GM23338 (cell line): ENCODE results near the gene SFXN5. TPM values are rescaled to one million over a fixed set of nuclear protein-coding genes. Genes with fewer than 3 reads are reported as not detected.

Experiments
- ATAC-seq: fragments of 200-7000 bp; cut with Tn5 transposase; 3 replicates; pipeline ENCODE4 v1.9.1; 2020
- DNase-seq: peaks from one replicate; pipeline ENCODE4 v3.0.0-alpha.2; 2015; ENCODE audit warnings: low spot score
- H2AFZ ChIP-seq: fragments of 200-600 bp; sonication (generic); 2 replicates; pipeline ENCODE4 v1.8.0; 2016; ENCODE audit warnings: antibody characterized with exemption, mild to moderate bottlenecking, moderate library complexity
- H3F3A ChIP-seq: fragments of 200-600 bp; sonication (generic); replicated peaks from 2 replicates; pipeline ENCODE4 v1.8.0; 2017; ENCODE audit warnings: antibody characterized with exemption, mixed run types, low read depth
- H3K27ac ChIP-seq: fragments of 200-600 bp; sonication (generic); 2 replicates; pipeline ENCODE4 v1.6.1; 2016; ENCODE audit warnings: low read depth
- H3K27me3 ChIP-seq: fragments of 200-600 bp; sonication (generic); 2 replicates; pipeline ENCODE4 v1.8.0; 2016; ENCODE audit warnings: mild to moderate bottlenecking, mixed run types, moderate library complexity; ENCODE audit not compliant: insufficient read depth
- H3K36me3 ChIP-seq: fragments of 200-600 bp; sonication (generic); 2 replicates; pipeline ENCODE4 v1.8.0; 2016; ENCODE audit warnings: mild to moderate bottlenecking; ENCODE audit not compliant: insufficient read depth
- H3K4me1 ChIP-seq: fragments of 200-600 bp; sonication (generic); 2 replicates; pipeline ENCODE4 v1.8.0; 2016; ENCODE audit warnings: mild to moderate bottlenecking, moderate library complexity; ENCODE audit not compliant: insufficient read depth
- H3K4me2 ChIP-seq: fragments of 200-600 bp; sonication (generic); 2 replicates; pipeline ENCODE4 v1.7.1; 2017; ENCODE audit warnings: mixed run types
- H3K4me3 ChIP-seq: fragments of 200-600 bp; sonication (generic); 2 replicates; pipeline ENCODE4 v1.6.1; 2016; ENCODE audit warnings: mixed run types
- H3K79me2 ChIP-seq: fragments of 200-600 bp; sonication (generic); replicated peaks from 2 replicates; pipeline ENCODE4 v1.8.0; 2017; ENCODE audit warnings: mild to moderate bottlenecking; ENCODE audit not compliant: insufficient read depth
- H3K9me2 ChIP-seq: fragments of 200-600 bp; sonication (generic); 2 replicates; pipeline ENCODE4 v1.8.0; 2017; ENCODE audit not compliant: insufficient read depth
- H4K20me1 ChIP-seq: fragments of 200-600 bp; sonication (generic); replicated peaks from 2 replicates; pipeline ENCODE4 v1.8.0; 2017; ENCODE audit warnings: mild to moderate bottlenecking; ENCODE audit not compliant: insufficient read depth
- H3K27ac Mint-ChIP-seq: 2 replicates; pipeline ENCODE4 v1.8.0; 2020; ENCODE audit warnings: inconsistent platforms, mild to moderate bottlenecking, moderate library complexity, mixed read lengths
- H3K27me3 Mint-ChIP-seq: 3 replicates; pipeline ENCODE4 v1.8.0; 2022; ENCODE audit warnings: low read depth, mild to moderate bottlenecking, moderate library complexity, mixed read lengths, inconsistent platforms; ENCODE audit not compliant: insufficient read depth, poor library complexity
- H3K36me3 Mint-ChIP-seq: 3 replicates; pipeline ENCODE4 v1.8.0; 2021; ENCODE audit warnings: low read depth, mild to moderate bottlenecking, inconsistent platforms, moderate library complexity, mixed read lengths
- H3K4me1 Mint-ChIP-seq: 3 replicates; pipeline ENCODE4 v1.8.0; 2020; ENCODE audit warnings: mild to moderate bottlenecking, inconsistent platforms, mixed read lengths
- H3K4me3 Mint-ChIP-seq: 3 replicates; pipeline ENCODE4 v1.8.0; 2021; ENCODE audit warnings: moderate library complexity, mild to moderate bottlenecking, inconsistent platforms, mixed read lengths
- H3K9me3 Mint-ChIP-seq: 3 replicates; pipeline ENCODE4 v1.8.0; 2020; ENCODE audit warnings: moderate library complexity, mild to moderate bottlenecking, inconsistent platforms, mixed read lengths
- CREB1 ChIP-seq: fragments of 250-450 bp; sonication (Bioruptor Pico); IDR thresholded peaks from 2 replicates; pipeline ENCODE4 v1.5.0; 2020; ENCODE audit warnings: low read depth, mild to moderate bottlenecking, moderate library complexity
- EZH2 ChIP-seq: fragments of 200-600 bp; sonication (generic); IDR thresholded peaks from one replicate; pipeline ENCODE4 v1.8.0; 2017; ENCODE audit warnings: antibody characterized with exemption, mild to moderate bottlenecking, low read depth; ENCODE audit not compliant: unreplicated experiment
- EZH2phosphoT487 ChIP-seq: fragments of 200-600 bp; sonication (generic); IDR thresholded peaks from one replicate; pipeline ENCODE4 v1.8.1; 2018; ENCODE audit warnings: antibody characterized with exemption; ENCODE audit not compliant: unreplicated experiment
- JUNB ChIP-seq: IDR thresholded peaks from one replicate; pipeline ENCODE4 v1.6.1; 2016; ENCODE audit warnings: antibody characterized with exemption; ENCODE audit not compliant: unreplicated experiment
- NANOG ChIP-seq: IDR thresholded peaks from 2 replicates; pipeline ENCODE4 v1.6.1; 2016; ENCODE audit warnings: antibody characterized with exemption, borderline replicate concordance
- POLR2AphosphoS5 ChIP-seq: IDR thresholded peaks from 2 replicates; pipeline ENCODE4 v1.6.1; 2016; ENCODE audit warnings: antibody characterized with exemption, low read depth
- STAT1 ChIP-seq: IDR thresholded peaks from one replicate; pipeline ENCODE4 v1.6.1; 2016; ENCODE audit warnings: antibody characterized with exemption; ENCODE audit not compliant: unreplicated experiment
- ZNF114 ChIP-seq: fragments of 250-450 bp; sonication (Bioruptor Pico); IDR thresholded peaks from 2 replicates; pipeline ENCODE4 v1.5.0; 2020; ENCODE audit warnings: mild to moderate bottlenecking, moderate library complexity
- ZNF331 ChIP-seq: fragments of 250-450 bp; sonication (Bioruptor Pico); IDR thresholded peaks from 2 replicates; pipeline ENCODE4 v1.5.0; 2020; ENCODE audit warnings: low read depth, mild to moderate bottlenecking, moderate library complexity
- polyA plus RNA-seq: library from polyadenylated mRNA; unstranded; fragments of >200 nt; fragmentation: Nextera tagmentation; extraction: Ambion mirVana; gene quantifications from 2 replicates; pipeline ENCODE4 v1.2.1, GENCODE V29; 2016
- total RNA-seq: library from RNA; depleted of rRNA; stranded (reverse); fragments of >200 nt; shearing (Covaris generic); gene quantifications from 2 replicates; pipeline ENCODE4 v1.2.3, GENCODE V29; 2014
- TF ChIP-seq, protein P1 (sequence below): IDR thresholded peaks from one replicate; pipeline ENCODE4 v1.6.1; 2018; ENCODE audit warnings: antibody characterized with exemption; ENCODE audit not compliant: unreplicated experiment
- TF ChIP-seq, protein P2 (sequence below), 2 experiments: fragments of 200-600 bp in 1 of 2; sonication (generic) in 1 of 2; conservative IDR thresholded peaks; 2 replicates each; pipeline versions ENCODE4 v1.5.1 to v1.6.1; 2016 to 2017; ENCODE audit warnings: antibody characterized with exemption in 2 of 2, low read depth in 2 of 2, mild to moderate bottlenecking in 2 of 2, moderate library complexity in 1 of 2
- TF ChIP-seq, protein P3 (sequence below): fragments of 250-450 bp; sonication (Bioruptor Pico); IDR thresholded peaks from 2 replicates; pipeline ENCODE4 v1.5.0; 2020; ENCODE audit warnings: mild to moderate bottlenecking, moderate library complexity
- TF ChIP-seq, protein P4 (sequence below): IDR thresholded peaks from 2 replicates; pipeline ENCODE4 v1.6.1; 2016; ENCODE audit warnings: antibody characterized with exemption

The SFXN5 gene
- total and polyA plus RNA-seq, 2 experiments from 2014 or later: 23.6 to 25.8 TPM

DNA sequence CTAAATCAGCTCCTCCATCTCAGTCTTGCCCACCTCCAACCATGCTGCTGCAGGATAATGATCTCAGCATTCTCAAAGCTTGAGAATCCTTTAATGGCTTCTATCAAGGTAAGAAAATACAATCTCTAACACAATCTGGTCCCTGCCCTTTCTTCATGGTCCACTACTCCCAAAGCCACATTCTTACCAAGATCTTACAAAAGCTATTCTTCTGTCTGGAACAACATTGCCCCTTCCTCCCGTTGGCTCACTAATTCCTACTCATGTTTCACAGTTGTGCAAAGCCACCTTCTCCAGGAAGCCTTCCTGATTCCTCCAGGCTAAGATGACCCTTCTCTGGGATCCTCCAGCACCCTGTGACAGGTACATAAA, 5.9 kb upstream of the SFXN5 start:
- TF ChIP-seq, protein P1, sequence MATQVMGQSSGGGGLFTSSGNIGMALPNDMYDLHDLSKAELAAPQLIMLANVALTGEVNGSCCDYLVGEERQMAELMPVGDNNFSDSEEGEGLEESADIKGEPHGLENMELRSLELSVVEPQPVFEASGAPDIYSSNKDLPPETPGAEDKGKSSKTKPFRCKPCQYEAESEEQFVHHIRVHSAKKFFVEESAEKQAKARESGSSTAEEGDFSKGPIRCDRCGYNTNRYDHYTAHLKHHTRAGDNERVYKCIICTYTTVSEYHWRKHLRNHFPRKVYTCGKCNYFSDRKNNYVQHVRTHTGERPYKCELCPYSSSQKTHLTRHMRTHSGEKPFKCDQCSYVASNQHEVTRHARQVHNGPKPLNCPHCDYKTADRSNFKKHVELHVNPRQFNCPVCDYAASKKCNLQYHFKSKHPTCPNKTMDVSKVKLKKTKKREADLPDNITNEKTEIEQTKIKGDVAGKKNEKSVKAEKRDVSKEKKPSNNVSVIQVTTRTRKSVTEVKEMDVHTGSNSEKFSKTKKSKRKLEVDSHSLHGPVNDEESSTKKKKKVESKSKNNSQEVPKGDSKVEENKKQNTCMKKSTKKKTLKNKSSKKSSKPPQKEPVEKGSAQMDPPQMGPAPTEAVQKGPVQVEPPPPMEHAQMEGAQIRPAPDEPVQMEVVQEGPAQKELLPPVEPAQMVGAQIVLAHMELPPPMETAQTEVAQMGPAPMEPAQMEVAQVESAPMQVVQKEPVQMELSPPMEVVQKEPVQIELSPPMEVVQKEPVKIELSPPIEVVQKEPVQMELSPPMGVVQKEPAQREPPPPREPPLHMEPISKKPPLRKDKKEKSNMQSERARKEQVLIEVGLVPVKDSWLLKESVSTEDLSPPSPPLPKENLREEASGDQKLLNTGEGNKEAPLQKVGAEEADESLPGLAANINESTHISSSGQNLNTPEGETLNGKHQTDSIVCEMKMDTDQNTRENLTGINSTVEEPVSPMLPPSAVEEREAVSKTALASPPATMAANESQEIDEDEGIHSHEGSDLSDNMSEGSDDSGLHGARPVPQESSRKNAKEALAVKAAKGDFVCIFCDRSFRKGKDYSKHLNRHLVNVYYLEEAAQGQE: no peak
- TF ChIP-seq STAT1 (no peak), EZH2phosphoT487 (no peak), NANOG (no peak), JUNB (no peak), POLR2AphosphoS5 (no peak), EZH2 (no peak), ZNF331 (CRISPR knock-in tag) (no peak), ZNF114 (CRISPR knock-in tag) (no peak), CREB1 (CRISPR knock-in tag) (no peak)
- TF ChIP-seq, protein P2, sequence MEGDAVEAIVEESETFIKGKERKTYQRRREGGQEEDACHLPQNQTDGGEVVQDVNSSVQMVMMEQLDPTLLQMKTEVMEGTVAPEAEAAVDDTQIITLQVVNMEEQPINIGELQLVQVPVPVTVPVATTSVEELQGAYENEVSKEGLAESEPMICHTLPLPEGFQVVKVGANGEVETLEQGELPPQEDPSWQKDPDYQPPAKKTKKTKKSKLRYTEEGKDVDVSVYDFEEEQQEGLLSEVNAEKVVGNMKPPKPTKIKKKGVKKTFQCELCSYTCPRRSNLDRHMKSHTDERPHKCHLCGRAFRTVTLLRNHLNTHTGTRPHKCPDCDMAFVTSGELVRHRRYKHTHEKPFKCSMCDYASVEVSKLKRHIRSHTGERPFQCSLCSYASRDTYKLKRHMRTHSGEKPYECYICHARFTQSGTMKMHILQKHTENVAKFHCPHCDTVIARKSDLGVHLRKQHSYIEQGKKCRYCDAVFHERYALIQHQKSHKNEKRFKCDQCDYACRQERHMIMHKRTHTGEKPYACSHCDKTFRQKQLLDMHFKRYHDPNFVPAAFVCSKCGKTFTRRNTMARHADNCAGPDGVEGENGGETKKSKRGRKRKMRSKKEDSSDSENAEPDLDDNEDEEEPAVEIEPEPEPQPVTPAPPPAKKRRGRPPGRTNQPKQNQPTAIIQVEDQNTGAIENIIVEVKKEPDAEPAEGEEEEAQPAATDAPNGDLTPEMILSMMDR (conservative IDR thresholded peaks at IDR 0.05; ENCODE audit: low read depth in 2 of 2): no peak
- TF ChIP-seq, protein P3, sequence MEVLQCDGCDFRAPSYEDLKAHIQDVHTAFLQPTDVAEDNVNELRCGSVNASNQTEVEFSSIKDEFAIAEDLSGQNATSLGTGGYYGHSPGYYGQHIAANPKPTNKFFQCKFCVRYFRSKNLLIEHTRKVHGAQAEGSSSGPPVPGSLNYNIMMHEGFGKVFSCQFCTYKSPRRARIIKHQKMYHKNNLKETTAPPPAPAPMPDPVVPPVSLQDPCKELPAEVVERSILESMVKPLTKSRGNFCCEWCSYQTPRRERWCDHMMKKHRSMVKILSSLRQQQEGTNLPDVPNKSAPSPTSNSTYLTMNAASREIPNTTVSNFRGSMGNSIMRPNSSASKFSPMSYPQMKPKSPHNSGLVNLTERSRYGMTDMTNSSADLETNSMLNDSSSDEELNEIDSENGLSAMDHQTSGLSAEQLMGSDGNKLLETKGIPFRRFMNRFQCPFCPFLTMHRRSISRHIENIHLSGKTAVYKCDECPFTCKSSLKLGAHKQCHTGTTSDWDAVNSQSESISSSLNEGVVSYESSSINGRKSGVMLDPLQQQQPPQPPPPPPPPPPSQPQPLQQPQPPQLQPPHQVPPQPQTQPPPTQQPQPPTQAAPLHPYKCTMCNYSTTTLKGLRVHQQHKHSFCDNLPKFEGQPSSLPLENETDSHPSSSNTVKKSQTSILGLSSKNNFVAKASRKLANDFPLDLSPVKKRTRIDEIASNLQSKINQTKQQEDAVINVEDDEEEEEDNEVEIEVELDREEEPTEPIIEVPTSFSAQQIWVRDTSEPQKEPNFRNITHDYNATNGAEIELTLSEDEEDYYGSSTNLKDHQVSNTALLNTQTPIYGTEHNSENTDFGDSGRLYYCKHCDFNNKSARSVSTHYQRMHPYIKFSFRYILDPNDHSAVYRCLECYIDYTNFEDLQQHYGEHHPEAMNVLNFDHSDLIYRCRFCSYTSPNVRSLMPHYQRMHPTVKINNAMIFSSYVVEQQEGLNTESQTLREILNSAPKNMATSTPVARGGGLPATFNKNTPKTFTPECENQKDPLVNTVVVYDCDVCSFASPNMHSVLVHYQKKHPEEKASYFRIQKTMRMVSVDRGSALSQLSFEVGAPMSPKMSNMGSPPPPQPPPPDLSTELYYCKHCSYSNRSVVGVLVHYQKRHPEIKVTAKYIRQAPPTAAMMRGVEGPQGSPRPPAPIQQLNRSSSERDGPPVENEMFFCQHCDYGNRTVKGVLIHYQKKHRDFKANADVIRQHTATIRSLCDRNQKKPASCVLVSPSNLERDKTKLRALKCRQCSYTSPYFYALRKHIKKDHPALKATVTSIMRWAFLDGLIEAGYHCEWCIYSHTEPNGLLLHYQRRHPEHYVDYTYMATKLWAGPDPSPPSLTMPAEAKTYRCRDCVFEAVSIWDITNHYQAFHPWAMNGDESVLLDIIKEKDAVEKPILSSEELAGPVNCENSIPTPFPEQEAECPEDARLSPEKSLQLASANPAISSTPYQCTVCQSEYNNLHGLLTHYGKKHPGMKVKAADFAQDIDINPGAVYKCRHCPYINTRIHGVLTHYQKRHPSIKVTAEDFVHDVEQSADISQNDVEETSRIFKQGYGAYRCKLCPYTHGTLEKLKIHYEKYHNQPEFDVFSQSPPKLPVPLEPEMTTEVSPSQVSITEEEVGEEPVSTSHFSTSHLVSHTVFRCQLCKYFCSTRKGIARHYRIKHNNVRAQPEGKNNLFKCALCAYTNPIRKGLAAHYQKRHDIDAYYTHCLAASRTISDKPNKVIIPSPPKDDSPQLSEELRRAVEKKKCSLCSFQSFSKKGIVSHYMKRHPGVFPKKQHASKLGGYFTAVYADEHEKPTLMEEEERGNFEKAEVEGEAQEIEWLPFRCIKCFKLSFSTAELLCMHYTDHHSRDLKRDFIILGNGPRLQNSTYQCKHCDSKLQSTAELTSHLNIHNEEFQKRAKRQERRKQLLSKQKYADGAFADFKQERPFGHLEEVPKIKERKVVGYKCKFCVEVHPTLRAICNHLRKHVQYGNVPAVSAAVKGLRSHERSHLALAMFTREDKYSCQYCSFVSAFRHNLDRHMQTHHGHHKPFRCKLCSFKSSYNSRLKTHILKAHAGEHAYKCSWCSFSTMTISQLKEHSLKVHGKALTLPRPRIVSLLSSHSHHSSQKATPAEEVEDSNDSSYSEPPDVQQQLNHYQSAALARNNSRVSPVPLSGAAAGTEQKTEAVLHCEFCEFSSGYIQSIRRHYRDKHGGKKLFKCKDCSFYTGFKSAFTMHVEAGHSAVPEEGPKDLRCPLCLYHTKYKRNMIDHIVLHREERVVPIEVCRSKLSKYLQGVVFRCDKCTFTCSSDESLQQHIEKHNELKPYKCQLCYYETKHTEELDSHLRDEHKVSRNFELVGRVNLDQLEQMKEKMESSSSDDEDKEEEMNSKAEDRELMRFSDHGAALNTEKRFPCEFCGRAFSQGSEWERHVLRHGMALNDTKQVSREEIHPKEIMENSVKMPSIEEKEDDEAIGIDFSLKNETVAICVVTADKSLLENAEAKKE: no peak
- TF ChIP-seq, protein P4, sequence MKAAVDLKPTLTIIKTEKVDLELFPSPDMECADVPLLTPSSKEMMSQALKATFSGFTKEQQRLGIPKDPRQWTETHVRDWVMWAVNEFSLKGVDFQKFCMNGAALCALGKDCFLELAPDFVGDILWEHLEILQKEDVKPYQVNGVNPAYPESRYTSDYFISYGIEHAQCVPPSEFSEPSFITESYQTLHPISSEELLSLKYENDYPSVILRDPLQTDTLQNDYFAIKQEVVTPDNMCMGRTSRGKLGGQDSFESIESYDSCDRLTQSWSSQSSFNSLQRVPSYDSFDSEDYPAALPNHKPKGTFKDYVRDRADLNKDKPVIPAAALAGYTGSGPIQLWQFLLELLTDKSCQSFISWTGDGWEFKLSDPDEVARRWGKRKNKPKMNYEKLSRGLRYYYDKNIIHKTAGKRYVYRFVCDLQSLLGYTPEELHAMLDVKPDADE: no peak
- Histone ChIP-seq H3K79me2 (no peaks in the 10 kb centered on the region), H3K27me3 (no peaks in the 10 kb centered on the region), H3K27ac (no peak overlapping the region), H3K4me2 (no peak overlapping the region), H3K4me1 (peaks cover 11% of the 10 kb centered on the region), H3K4me3 (no peak overlapping the region), H3K36me3 (no peaks in the 10 kb centered on the region), H3F3A (no peaks in the 10 kb centered on the region), H4K20me1 (no peaks in the 10 kb centered on the region; the same call in 1 of the 2 replicates), H3K9me2 (no peaks in the 10 kb centered on the region), H2AFZ (no peak overlapping the region)
- Mint-ChIP-seq H3K4me3 (no peak overlapping the region), H3K4me1 (peaks cover 8% of the 10 kb centered on the region), H3K9me3 (no peaks in the 10 kb centered on the region), H3K36me3 (no peaks in the 10 kb centered on the region; the same call in 2 of the 3 replicates), H3K27ac (no peak overlapping the region), H3K27me3 (peaks cover 12% of the 10 kb centered on the region)
- no peak for DNase-seq
- ATAC-seq: no peak
